Measurements from ENCODE around the gene RPS27A. TPM values are rescaled to one million over a fixed set of nuclear protein-coding genes. Genes with fewer than 3 reads are reported as not detected.

The RPS27A gene
- total and polyA plus RNA-seq, 2 experiments from 2014 or later, result 1,606 to 1,672 TPM

DNA sequence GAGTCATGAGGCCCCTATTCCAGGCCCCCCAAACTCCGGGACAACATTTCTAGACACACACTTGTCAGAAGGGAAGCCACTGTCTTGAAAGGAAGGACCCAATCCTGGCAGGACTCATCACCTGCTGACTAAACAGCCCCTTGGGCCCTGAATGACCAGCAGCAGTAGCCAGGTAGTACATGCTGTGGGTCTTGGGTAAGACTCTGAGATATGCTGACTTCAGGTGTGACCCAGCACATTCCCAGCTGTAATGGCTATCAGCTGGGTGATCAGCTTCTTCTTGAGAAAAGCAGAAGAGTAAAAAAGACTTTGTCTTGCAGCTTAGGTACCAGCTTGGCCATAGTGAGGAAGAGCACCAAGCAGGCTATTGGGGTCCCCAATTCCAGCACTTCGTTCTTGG, 36.0 kb upstream of the RPS27A start:
- Histone ChIP-seq H3K4me1 (ENCODE audit: insufficient read depth) (no peaks in the 10 kb centered on the region), H3K4me3 (no peak overlapping the region), H3F3A (replicated peaks; ENCODE audit: low read depth) (no peaks in the 10 kb centered on the region), H2AFZ (no peak overlapping the region), H3K27ac (ENCODE audit: low read depth) (no peak overlapping the region), H3K9me2 (ENCODE audit: insufficient read depth) (no peaks in the 10 kb centered on the region), H3K27me3 (ENCODE audit: insufficient read depth) (no peaks in the 10 kb centered on the region), H3K4me2 (no peak overlapping the region), H4K20me1 (replicated peaks; ENCODE audit: insufficient read depth) (no peaks in the 10 kb centered on the region), H3K36me3 (ENCODE audit: insufficient read depth) (no peaks in the 10 kb centered on the region), H3K79me2 (replicated peaks; ENCODE audit: insufficient read depth) (no peaks in the 10 kb centered on the region)
- Mint-ChIP-seq H3K27me3 (ENCODE audit: insufficient read depth, low read depth, poor library complexity) (no peaks in the 10 kb centered on the region), H3K36me3 (ENCODE audit: low read depth) (peaks cover 18% of the 10 kb centered on the region), H3K4me1 (no peaks in the 10 kb centered on the region), H3K9me3 (no peaks in the 10 kb centered on the region; the same call in 2 of the 3 replicates), H3K4me3 (no peak overlapping the region), H3K27ac (no peak overlapping the region)
- no peak for TF ChIP-seq EZH2phosphoT487 (IDR thresholded peaks at IDR 0.05; ENCODE audit: unreplicated experiment)
- no peak for TF ChIP-seq ZNF114 (CRISPR knock-in tag; IDR thresholded peaks at IDR 0.05)
- TF ChIP-seq, protein P1, sequence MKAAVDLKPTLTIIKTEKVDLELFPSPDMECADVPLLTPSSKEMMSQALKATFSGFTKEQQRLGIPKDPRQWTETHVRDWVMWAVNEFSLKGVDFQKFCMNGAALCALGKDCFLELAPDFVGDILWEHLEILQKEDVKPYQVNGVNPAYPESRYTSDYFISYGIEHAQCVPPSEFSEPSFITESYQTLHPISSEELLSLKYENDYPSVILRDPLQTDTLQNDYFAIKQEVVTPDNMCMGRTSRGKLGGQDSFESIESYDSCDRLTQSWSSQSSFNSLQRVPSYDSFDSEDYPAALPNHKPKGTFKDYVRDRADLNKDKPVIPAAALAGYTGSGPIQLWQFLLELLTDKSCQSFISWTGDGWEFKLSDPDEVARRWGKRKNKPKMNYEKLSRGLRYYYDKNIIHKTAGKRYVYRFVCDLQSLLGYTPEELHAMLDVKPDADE (IDR thresholded peaks at IDR 0.05), result no peak
- TF ChIP-seq, protein P2, sequence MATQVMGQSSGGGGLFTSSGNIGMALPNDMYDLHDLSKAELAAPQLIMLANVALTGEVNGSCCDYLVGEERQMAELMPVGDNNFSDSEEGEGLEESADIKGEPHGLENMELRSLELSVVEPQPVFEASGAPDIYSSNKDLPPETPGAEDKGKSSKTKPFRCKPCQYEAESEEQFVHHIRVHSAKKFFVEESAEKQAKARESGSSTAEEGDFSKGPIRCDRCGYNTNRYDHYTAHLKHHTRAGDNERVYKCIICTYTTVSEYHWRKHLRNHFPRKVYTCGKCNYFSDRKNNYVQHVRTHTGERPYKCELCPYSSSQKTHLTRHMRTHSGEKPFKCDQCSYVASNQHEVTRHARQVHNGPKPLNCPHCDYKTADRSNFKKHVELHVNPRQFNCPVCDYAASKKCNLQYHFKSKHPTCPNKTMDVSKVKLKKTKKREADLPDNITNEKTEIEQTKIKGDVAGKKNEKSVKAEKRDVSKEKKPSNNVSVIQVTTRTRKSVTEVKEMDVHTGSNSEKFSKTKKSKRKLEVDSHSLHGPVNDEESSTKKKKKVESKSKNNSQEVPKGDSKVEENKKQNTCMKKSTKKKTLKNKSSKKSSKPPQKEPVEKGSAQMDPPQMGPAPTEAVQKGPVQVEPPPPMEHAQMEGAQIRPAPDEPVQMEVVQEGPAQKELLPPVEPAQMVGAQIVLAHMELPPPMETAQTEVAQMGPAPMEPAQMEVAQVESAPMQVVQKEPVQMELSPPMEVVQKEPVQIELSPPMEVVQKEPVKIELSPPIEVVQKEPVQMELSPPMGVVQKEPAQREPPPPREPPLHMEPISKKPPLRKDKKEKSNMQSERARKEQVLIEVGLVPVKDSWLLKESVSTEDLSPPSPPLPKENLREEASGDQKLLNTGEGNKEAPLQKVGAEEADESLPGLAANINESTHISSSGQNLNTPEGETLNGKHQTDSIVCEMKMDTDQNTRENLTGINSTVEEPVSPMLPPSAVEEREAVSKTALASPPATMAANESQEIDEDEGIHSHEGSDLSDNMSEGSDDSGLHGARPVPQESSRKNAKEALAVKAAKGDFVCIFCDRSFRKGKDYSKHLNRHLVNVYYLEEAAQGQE (IDR thresholded peaks at IDR 0.05; ENCODE audit: unreplicated experiment), result no peak
- no peak for TF ChIP-seq ZNF331 (CRISPR knock-in tag; IDR thresholded peaks at IDR 0.05; ENCODE audit: low read depth)
- TF ChIP-seq, protein P3, sequence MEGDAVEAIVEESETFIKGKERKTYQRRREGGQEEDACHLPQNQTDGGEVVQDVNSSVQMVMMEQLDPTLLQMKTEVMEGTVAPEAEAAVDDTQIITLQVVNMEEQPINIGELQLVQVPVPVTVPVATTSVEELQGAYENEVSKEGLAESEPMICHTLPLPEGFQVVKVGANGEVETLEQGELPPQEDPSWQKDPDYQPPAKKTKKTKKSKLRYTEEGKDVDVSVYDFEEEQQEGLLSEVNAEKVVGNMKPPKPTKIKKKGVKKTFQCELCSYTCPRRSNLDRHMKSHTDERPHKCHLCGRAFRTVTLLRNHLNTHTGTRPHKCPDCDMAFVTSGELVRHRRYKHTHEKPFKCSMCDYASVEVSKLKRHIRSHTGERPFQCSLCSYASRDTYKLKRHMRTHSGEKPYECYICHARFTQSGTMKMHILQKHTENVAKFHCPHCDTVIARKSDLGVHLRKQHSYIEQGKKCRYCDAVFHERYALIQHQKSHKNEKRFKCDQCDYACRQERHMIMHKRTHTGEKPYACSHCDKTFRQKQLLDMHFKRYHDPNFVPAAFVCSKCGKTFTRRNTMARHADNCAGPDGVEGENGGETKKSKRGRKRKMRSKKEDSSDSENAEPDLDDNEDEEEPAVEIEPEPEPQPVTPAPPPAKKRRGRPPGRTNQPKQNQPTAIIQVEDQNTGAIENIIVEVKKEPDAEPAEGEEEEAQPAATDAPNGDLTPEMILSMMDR (conservative IDR thresholded peaks at IDR 0.05; ENCODE audit: low read depth in 2 of 2), result no peak
- TF ChIP-seq NANOG (IDR thresholded peaks at IDR 0.05; ENCODE audit: borderline replicate concordance), result no peak
- no peak for TF ChIP-seq EZH2 (IDR thresholded peaks at IDR 0.05; ENCODE audit: low read depth, unreplicated experiment)
- TF ChIP-seq, protein P4, sequence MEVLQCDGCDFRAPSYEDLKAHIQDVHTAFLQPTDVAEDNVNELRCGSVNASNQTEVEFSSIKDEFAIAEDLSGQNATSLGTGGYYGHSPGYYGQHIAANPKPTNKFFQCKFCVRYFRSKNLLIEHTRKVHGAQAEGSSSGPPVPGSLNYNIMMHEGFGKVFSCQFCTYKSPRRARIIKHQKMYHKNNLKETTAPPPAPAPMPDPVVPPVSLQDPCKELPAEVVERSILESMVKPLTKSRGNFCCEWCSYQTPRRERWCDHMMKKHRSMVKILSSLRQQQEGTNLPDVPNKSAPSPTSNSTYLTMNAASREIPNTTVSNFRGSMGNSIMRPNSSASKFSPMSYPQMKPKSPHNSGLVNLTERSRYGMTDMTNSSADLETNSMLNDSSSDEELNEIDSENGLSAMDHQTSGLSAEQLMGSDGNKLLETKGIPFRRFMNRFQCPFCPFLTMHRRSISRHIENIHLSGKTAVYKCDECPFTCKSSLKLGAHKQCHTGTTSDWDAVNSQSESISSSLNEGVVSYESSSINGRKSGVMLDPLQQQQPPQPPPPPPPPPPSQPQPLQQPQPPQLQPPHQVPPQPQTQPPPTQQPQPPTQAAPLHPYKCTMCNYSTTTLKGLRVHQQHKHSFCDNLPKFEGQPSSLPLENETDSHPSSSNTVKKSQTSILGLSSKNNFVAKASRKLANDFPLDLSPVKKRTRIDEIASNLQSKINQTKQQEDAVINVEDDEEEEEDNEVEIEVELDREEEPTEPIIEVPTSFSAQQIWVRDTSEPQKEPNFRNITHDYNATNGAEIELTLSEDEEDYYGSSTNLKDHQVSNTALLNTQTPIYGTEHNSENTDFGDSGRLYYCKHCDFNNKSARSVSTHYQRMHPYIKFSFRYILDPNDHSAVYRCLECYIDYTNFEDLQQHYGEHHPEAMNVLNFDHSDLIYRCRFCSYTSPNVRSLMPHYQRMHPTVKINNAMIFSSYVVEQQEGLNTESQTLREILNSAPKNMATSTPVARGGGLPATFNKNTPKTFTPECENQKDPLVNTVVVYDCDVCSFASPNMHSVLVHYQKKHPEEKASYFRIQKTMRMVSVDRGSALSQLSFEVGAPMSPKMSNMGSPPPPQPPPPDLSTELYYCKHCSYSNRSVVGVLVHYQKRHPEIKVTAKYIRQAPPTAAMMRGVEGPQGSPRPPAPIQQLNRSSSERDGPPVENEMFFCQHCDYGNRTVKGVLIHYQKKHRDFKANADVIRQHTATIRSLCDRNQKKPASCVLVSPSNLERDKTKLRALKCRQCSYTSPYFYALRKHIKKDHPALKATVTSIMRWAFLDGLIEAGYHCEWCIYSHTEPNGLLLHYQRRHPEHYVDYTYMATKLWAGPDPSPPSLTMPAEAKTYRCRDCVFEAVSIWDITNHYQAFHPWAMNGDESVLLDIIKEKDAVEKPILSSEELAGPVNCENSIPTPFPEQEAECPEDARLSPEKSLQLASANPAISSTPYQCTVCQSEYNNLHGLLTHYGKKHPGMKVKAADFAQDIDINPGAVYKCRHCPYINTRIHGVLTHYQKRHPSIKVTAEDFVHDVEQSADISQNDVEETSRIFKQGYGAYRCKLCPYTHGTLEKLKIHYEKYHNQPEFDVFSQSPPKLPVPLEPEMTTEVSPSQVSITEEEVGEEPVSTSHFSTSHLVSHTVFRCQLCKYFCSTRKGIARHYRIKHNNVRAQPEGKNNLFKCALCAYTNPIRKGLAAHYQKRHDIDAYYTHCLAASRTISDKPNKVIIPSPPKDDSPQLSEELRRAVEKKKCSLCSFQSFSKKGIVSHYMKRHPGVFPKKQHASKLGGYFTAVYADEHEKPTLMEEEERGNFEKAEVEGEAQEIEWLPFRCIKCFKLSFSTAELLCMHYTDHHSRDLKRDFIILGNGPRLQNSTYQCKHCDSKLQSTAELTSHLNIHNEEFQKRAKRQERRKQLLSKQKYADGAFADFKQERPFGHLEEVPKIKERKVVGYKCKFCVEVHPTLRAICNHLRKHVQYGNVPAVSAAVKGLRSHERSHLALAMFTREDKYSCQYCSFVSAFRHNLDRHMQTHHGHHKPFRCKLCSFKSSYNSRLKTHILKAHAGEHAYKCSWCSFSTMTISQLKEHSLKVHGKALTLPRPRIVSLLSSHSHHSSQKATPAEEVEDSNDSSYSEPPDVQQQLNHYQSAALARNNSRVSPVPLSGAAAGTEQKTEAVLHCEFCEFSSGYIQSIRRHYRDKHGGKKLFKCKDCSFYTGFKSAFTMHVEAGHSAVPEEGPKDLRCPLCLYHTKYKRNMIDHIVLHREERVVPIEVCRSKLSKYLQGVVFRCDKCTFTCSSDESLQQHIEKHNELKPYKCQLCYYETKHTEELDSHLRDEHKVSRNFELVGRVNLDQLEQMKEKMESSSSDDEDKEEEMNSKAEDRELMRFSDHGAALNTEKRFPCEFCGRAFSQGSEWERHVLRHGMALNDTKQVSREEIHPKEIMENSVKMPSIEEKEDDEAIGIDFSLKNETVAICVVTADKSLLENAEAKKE (CRISPR knock-in tag; IDR thresholded peaks at IDR 0.05), result no peak
- TF ChIP-seq JUNB (IDR thresholded peaks at IDR 0.05; ENCODE audit: unreplicated experiment), result no peak
- TF ChIP-seq POLR2AphosphoS5 (IDR thresholded peaks at IDR 0.05; ENCODE audit: low read depth), result no peak
- TF ChIP-seq CREB1 (CRISPR knock-in tag; IDR thresholded peaks at IDR 0.05; ENCODE audit: low read depth), result no peak
- TF ChIP-seq STAT1 (IDR thresholded peaks at IDR 0.05; ENCODE audit: unreplicated experiment), result no peak
- DNase-seq (ENCODE audit: low spot score), result no peak
- no peak for ATAC-seq
